Measurements from ENCODE around the gene OSBPL3. TPM values are rescaled to one million over a fixed set of nuclear protein-coding genes. Genes with fewer than 3 reads are reported as not detected.

Gene OSBPL3
- total and polyA plus RNA-seq, 2 donors (not counting 3 experiments of a cell fraction or from before 2014, with no cell fraction given) = 7.5 to 27.1 TPM

DNA sequence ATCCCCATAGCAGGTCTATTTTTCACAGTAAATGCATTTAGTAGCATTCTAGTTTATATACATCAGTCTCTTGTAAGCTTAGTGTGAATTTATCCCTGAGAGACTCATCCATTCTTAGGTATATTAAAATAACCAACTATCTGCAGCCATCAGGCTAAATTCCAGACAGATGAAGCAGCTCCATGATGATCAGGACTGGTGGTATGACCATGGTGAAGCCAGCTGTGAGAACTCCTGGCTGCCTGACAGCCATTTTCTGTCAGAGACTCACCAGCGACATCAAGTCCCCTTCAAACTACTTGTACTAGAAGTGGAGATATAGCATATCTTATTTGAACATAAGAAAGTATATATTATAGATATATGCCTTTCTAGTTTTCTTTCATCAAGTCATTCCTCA is 152.4 kb downstream of the OSBPL3 start:
- BruUV-seq (replicated peaks) = no TSS peak

More for the DNA sequence above, 152.4 kb downstream of the OSBPL3 start:
- Histone ChIP-seq H3K4me3 (replicated peaks in 1 of 3; ENCODE audit: insufficient read depth in 1 of 3, low read depth in 1 of 3, low read length in 3 of 3) (no peak overlapping the region), H3K27me3 (ENCODE audit: control insufficient read depth in 2 of 2, insufficient read depth in 2 of 2, low read length in 2 of 2) (no peaks in the 10 kb centered on the region), H4K20me1 (replicated peaks; ENCODE audit: control insufficient read depth, extremely low read depth, insufficient read depth, low read length) (no peaks in the 10 kb centered on the region), H3K36me3 (ENCODE audit: control insufficient read depth in 2 of 2, extremely low read depth in 1 of 2, insufficient read depth in 2 of 2, low read length in 2 of 2) (no peaks in the 10 kb centered on the region), H3K9me3 (replicated peaks; ENCODE audit: control insufficient read depth, insufficient read depth, low read length) (no peaks in the 10 kb centered on the region), H3K9me1 (replicated peaks; ENCODE audit: control insufficient read depth, extremely low read depth, insufficient read depth, low read length) (no peaks in the 10 kb centered on the region), H3K4me1 (ENCODE audit: control insufficient read depth, extremely low read depth, insufficient read depth, low read length) (peaks cover 26% of the 10 kb centered on the region), H2AFZ (ENCODE audit: low read depth, low read length) (no peak overlapping the region), H3K79me2 (ENCODE audit: control insufficient read depth, insufficient read depth, low read length) (no peaks in the 10 kb centered on the region), H3K4me2 (ENCODE audit: insufficient read depth, low read length) (no peak overlapping the region), H3K9ac (replicated peaks; ENCODE audit: extremely low read depth, insufficient read depth, low read length) (no peak overlapping the region), H3K27ac (ENCODE audit: insufficient read depth, low read depth, low read length) (no peak overlapping the region)
- FAIRE-seq (no peak), DNase-seq (ENCODE audit: low read depth, low spot score) (no peak)
- dilution Hi-C loops (cut with MboI; ENCODE audit: extremely low pct_ligation_motif_present, low sequenced_read_pairs) = no loop called here
- ChIA-PET CTCF (interaction anchor here (0.7 to 3.5 kb wide), 6 partner anchors 9 to 266 kb away, joined by 3 to 22 read pairs (median 6); partner anchors contain the start of gene OSBPL3), POLR2A (no interaction called here)
- TF ChIP-seq, protein P1, sequence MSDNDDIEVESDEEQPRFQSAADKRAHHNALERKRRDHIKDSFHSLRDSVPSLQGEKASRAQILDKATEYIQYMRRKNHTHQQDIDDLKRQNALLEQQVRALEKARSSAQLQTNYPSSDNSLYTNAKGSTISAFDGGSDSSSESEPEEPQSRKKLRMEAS (IDR thresholded peaks at IDR 0.05; ENCODE audit: insufficient read depth, insufficient read length) = no peak
- TF ChIP-seq EZH2 (IDR thresholded peaks at IDR 0.05; ENCODE audit: borderline replicate concordance, low read depth, low read length, severe bottlenecking) = no peak
- no peak for TF ChIP-seq GATA2 (IDR thresholded peaks at IDR 0.05; ENCODE audit: insufficient read depth, insufficient read length, low read depth, low read length)
- TF ChIP-seq CTCF (IDR thresholded peaks at IDR 0.05; ENCODE audit: extremely low read depth in 1 of 2, insufficient read depth in 1 of 2, low read depth in 1 of 2, low read length in 2 of 2) = no peak
- no peak for TF ChIP-seq MYC (IDR thresholded peaks at IDR 0.05; ENCODE audit: low read depth, low read length)
- no peak for TF ChIP-seq FOS (IDR thresholded peaks at IDR 0.05; ENCODE audit: borderline replicate concordance, insufficient read depth, low read length)
- no peak for TF ChIP-seq JUN (IDR thresholded peaks at IDR 0.05; ENCODE audit: borderline replicate concordance, insufficient read depth, insufficient read length, low read depth)
- TF ChIP-seq POLR2A (IDR thresholded peaks at IDR 0.05; ENCODE audit: low read depth, low read length) = no peak
- no peak for TF ChIP-seq POLR2AphosphoS5 (IDR thresholded peaks at IDR 0.05; ENCODE audit: insufficient read depth, low read depth, low read length)
- intact Hi-C loops (cut with micrococcal nuclease) = no loop called here

All from endothelial cell of umbilical vein (primary cell).